OCI-LY7 (cell line): ENCODE data around the gene CRELD2. TPM values are rescaled to one million over a fixed set of nuclear protein-coding genes. Genes with fewer than 3 reads are reported as not detected.

Experiments
- BruUV-seq: library from RNA; stranded (reverse); fragments of 400-500 nt; replicated peaks from 2 replicates; lab custom pipeline; 2021; lab: Mats Ljungman, UMichigan
- CTCF ChIA-PET: fragments of 300-600 bp; sonication (Branson Sonifier 250); formaldehyde crosslinking; loops from one replicate; lab custom pipeline; 2022; ENCODE audit warnings: antibody characterized with exemption; ENCODE audit not compliant: unreplicated experiment; lab: Charles Lee
- POLR2A ChIA-PET: fragments of 300-600 bp; sonication (Branson Sonifier 250); formaldehyde crosslinking; loops from one replicate; lab custom pipeline; 2022; ENCODE audit warnings: antibody characterized with exemption; lab: Charles Lee
- DNase-seq: peaks from one replicate; pipeline ENCODE4 v3.0.0-alpha.2; 2015; ENCODE audit warnings: low spot score
- H2AFZ ChIP-seq: fragments of 200-600 bp; sonication (generic), shearing (Covaris generic); 2 replicates; pipeline ENCODE4 v1.6.1; 2014; ENCODE audit warnings: mild to moderate bottlenecking, antibody characterized with exemption, low read length, moderate library complexity
- H3K27ac ChIP-seq: fragments of 200-600 bp; sonication (generic); 2 replicates; pipeline ENCODE4 v1.5.1; 2014; ENCODE audit warnings: mixed run types, low read depth, mild to moderate bottlenecking, moderate library complexity, low read length, inconsistent platforms; ENCODE audit not compliant: poor library complexity, severe bottlenecking
- H3K36me3 ChIP-seq: fragments of 200-600 bp; sonication (generic); 2 replicates; pipeline ENCODE4 v1.6.1; 2014; ENCODE audit warnings: mild to moderate bottlenecking, antibody characterized with exemption, low read length, moderate library complexity, mixed read lengths; ENCODE audit not compliant: insufficient read depth
- H3K4me1 ChIP-seq: fragments of 200-600 bp; sonication (generic); 2 replicates; pipeline ENCODE4 v1.5.1; 2014; ENCODE audit warnings: mild to moderate bottlenecking, low read length; ENCODE audit not compliant: insufficient read depth, poor library complexity, severe bottlenecking
- H3K4me2 ChIP-seq: fragments of 200-600 bp; sonication (generic); 2 replicates; pipeline ENCODE4 v1.6.1; 2014; ENCODE audit warnings: mild to moderate bottlenecking, low read length
- H3K4me3 ChIP-seq: fragments of 200-600 bp; sonication (generic); 2 replicates; pipeline ENCODE4 v1.5.1; 2014; ENCODE audit warnings: mild to moderate bottlenecking, low read depth, low read length; ENCODE audit not compliant: poor library complexity, severe bottlenecking
- H3K79me2 ChIP-seq: fragments of 200-600 bp; sonication (generic); 2 replicates; pipeline ENCODE4 v1.6.1; 2016; ENCODE audit warnings: low read depth, mild to moderate bottlenecking, low read length, moderate library complexity, mixed read lengths; ENCODE audit not compliant: insufficient read depth
- H3K9me2 ChIP-seq: fragments of 200-600 bp; sonication (generic); 2 replicates; pipeline ENCODE4 v1.6.1; 2016; ENCODE audit warnings: mild to moderate bottlenecking, low read length, mixed read lengths; ENCODE audit not compliant: insufficient read depth
- H3K9me3 ChIP-seq: fragments of 200-600 bp; sonication (generic); 2 replicates; pipeline ENCODE4 v1.6.1; 2014; ENCODE audit warnings: mild to moderate bottlenecking, mixed run types, low read length, mixed read lengths
- H4K20me1 ChIP-seq: fragments of 200-600 bp; sonication (generic); 2 replicates; pipeline ENCODE4 v1.6.1; 2014; ENCODE audit warnings: mild to moderate bottlenecking, antibody characterized with exemption, low read length, moderate library complexity, mixed read lengths; ENCODE audit not compliant: insufficient read depth
- EZH2phosphoT487 ChIP-seq: fragments of 200-600 bp; sonication (generic); IDR thresholded peaks from 2 replicates; pipeline ENCODE4 v1.6.1; 2018; ENCODE audit warnings: low read depth, borderline replicate concordance, mild to moderate bottlenecking, mixed run types, antibody characterized with exemption, low read length, moderate library complexity, mixed read lengths
- intact Hi-C: fragments of 100-400 bp; cut with micrococcal nuclease; formaldehyde crosslinking; loops from one replicate; pipeline ENCODE4 v1.10.0; 2022; ENCODE audit not compliant: unreplicated experiment
- total RNA-seq, 2 experiments: library from RNA; depleted of rRNA in 1 of 2; stranded (reverse); fragments of >200 nt in 1 of 2; shearing (Covaris generic) in 1 of 2; gene quantifications; 2 replicates each; pipeline ENCODE4 v1.2.3, GENCODE V29; 2014 to 2022
- TF ChIP-seq, protein P1 (sequence below): fragments of 200-600 bp; sonication (generic); conservative IDR thresholded peaks from 2 replicates; pipeline ENCODE4 v1.5.1; 2014; ENCODE audit warnings: mild to moderate bottlenecking, antibody characterized with exemption, low read length, moderate library complexity, mixed read lengths

Gene CRELD2
- total RNA-seq, 2 experiments from 2014 or later, result 32.0 to 32.5 TPM

GRCh38 chr22:49935561-49935960 is 17.1 kb downstream of the CRELD2 start:
- no peaks in the 10 kb centered on the region for H4K20me1 ChIP-seq
- no TSS peak for BruUV-seq
- intact Hi-C loops, result loop anchor here (10.0 kb wide), 2 partner anchors 169 to 581 kb away; no protein-coding TSS in a partner anchor
- ChIA-PET CTCF (interaction anchor here (0.5 kb wide), 2 partner anchors 16 to 55 kb away, joined by 5 to 6 read pairs; no protein-coding TSS in a partner anchor), POLR2A (no interaction called here)
- H3K4me2 ChIP-seq, result no peak overlapping the region
- H2AFZ ChIP-seq, result no peak overlapping the region
- H3K9me2 ChIP-seq, result no peaks in the 10 kb centered on the region
- no peak for TF ChIP-seq EZH2phosphoT487
- TF ChIP-seq, protein P1, sequence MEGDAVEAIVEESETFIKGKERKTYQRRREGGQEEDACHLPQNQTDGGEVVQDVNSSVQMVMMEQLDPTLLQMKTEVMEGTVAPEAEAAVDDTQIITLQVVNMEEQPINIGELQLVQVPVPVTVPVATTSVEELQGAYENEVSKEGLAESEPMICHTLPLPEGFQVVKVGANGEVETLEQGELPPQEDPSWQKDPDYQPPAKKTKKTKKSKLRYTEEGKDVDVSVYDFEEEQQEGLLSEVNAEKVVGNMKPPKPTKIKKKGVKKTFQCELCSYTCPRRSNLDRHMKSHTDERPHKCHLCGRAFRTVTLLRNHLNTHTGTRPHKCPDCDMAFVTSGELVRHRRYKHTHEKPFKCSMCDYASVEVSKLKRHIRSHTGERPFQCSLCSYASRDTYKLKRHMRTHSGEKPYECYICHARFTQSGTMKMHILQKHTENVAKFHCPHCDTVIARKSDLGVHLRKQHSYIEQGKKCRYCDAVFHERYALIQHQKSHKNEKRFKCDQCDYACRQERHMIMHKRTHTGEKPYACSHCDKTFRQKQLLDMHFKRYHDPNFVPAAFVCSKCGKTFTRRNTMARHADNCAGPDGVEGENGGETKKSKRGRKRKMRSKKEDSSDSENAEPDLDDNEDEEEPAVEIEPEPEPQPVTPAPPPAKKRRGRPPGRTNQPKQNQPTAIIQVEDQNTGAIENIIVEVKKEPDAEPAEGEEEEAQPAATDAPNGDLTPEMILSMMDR, result no peak
- H3K4me1 ChIP-seq, result peaks cover 59% of the 10 kb centered on the region
- H3K79me2 ChIP-seq, result no peaks in the 10 kb centered on the region
- H3K4me3 ChIP-seq, result peak overlapping the region; percentile 77
- H3K36me3 ChIP-seq, result no peaks in the 10 kb centered on the region
- peak; percentile 67 for DNase-seq
- peak overlapping the region; percentile 92 for H3K27ac ChIP-seq
- H3K9me3 ChIP-seq, result no peaks in the 10 kb centered on the region

DNA sequence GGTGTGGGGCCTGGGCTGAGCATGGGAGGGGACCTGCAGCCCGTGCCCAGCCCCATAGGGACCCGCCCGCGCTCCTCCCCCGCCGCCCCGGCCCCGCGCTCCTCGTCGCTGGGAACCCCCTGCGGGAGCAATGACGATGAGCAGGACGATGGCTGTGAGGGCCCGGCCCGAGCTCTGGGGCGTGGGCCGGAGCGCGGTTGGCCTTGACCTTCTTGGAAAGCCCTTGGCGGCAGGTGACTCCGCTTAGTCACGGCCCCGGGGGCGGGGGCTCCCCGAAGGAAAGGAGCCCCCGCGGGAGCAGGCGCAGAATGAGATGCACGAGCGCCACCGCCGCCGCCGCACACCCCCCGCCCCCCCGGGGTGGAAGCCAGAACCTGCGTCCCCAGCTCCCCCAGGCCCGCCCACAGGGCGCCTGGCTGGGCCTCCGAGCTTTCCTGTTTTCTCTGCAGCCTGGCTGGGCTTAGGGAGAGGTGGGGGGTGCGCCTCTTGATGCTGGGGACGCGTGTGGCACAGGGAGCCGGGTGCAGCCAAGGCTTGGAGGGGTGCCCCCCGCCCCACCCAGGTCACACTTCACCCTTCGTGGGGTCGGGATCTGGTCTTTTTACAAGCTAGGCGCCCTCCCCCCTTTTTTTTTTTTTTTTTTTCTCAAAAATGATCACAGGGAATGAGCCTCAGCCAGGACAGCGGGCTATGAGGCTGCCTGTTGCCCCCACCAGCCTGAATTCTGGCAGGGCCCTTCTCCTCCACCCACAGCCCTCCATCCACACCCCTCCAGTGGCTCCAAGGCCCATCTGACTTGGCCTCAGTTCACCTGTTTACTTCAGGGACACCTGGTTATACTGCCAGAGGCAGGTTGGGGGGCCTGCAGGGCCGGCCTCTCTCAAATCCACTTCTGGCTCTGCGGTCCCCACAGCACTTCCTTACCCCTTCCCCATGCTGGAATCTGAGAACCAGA is 17.9 kb downstream of the CRELD2 start:
- peaks cover 51% of the 10 kb centered on the region for H3K4me1 ChIP-seq
- intact Hi-C loops, result loop anchor here (1.0 to 10.0 kb wide), 3 partner anchors 24 to 581 kb away; partner anchors contain the start of gene PIM3
- no peaks in the 10 kb centered on the region for H3K9me2 ChIP-seq
- peak overlapping the region; percentile 75 for H3K4me2 ChIP-seq
- H3K4me3 ChIP-seq, result peak overlapping the region; percentile 66
- peak overlapping the region; percentile 81 for H3K27ac ChIP-seq
- H3K9me3 ChIP-seq, result no peaks in the 10 kb centered on the region
- no peaks in the 10 kb centered on the region for H3K79me2 ChIP-seq
- H2AFZ ChIP-seq, result peak overlapping the region; percentile 5; the same call in 1 of the 2 replicates
- ChIA-PET POLR2A (interaction anchor here (0.7 to 1.6 kb wide), 2 partner anchors 10 to 170 kb away, joined by 5 to 6 read pairs; no protein-coding TSS in a partner anchor), CTCF (interaction anchor here (0.5 to 0.6 kb wide), 3 partner anchors 16 to 1224 kb away, joined by 5 to 6 read pairs (median 5); no protein-coding TSS in a partner anchor)
- no peaks in the 10 kb centered on the region for H3K36me3 ChIP-seq
- TF ChIP-seq, protein P1, result no peak
- no peak for TF ChIP-seq EZH2phosphoT487
- BruUV-seq, result no TSS peak
- peak; percentile 83 for DNase-seq
- H4K20me1 ChIP-seq, result no peaks in the 10 kb centered on the region
